Psoas muscle (tissue), 8 donors: ENCODE results near the gene BID. TPM values are rescaled to one million over a fixed set of nuclear protein-coding genes. Genes with fewer than 3 reads are reported as not detected.

Source experiments
- ATAC-seq, 4 donors: fragments of 200-7000 bp; cut with Tn5 transposase; one replicate each; pipeline ENCODE4 v1.9.1; 2020; ENCODE audit warnings: moderate library complexity in 3 of 4, mild to moderate bottlenecking in 2 of 4
- DNase-seq, 2 donors: peaks; one replicate each; pipeline ENCODE4 v3.0.0-alpha.2; 2020
- H3K27ac ChIP-seq: fragments of 200-600 bp; one replicate; pipeline ENCODE4 v1.8.0; 2022
- H3K27me3 ChIP-seq, 3 donors: fragments of 200-600 bp in 1 of 3; one replicate each; pipeline versions ENCODE4 v1.6.1 to v1.8.0; 2013 to 2022; ENCODE audit warnings: low read length in 2 of 3, mild to moderate bottlenecking in 2 of 3, moderate library complexity in 1 of 3; ENCODE audit not compliant: insufficient read depth in 3 of 3
- H3K36me3 ChIP-seq, 2 donors: fragments of 200-600 bp in 1 of 2; one replicate each; pipeline versions ENCODE4 v1.6.1 to v1.8.0; 2013 to 2022; ENCODE audit warnings: low read depth in 1 of 2, mild to moderate bottlenecking in 1 of 2, moderate library complexity in 1 of 2; ENCODE audit not compliant: insufficient read depth in 1 of 2
- H3K4me1 ChIP-seq: fragments of 200-600 bp; one replicate; pipeline ENCODE4 v1.8.0; 2022
- H3K4me3 ChIP-seq: fragments of 200-600 bp; one replicate; pipeline ENCODE4 v1.8.0; 2022; ENCODE audit warnings: mild to moderate bottlenecking
- H3K9me3 ChIP-seq: fragments of 200-600 bp; one replicate; pipeline ENCODE4 v1.8.0; 2022
- WGBS, 3 donors: extraction: QIAGEN DNeasy Blood & Tissue Kit; methylation state at CpG; one replicate each; pipeline versions ENCODE4 v1.1.6 to v1.1.7; 2013; 5-methylcytosine and 5-hydroxymethylcytosine counted together
- intact Hi-C, 2 donors: fragments of 100-400 bp; cut with DNase I; formaldehyde crosslinking; loops; one replicate each; pipeline versions ENCODE4 v1.11.0 to v1.14.2; 2022
- polyA plus RNA-seq, 3 donors: library from polyadenylated mRNA; stranded (reverse); fragments of 200-250 nt; gene quantifications; one replicate each; pipeline ENCODE4 v1.2.3, GENCODE V29; 2013
- total RNA-seq, 4 donors: library from RNA; stranded (reverse); fragmentation: NEBNext Ultra II Directional in 2 of 4; extraction: Animal tissue kit (Norgen Biotek cat#: 25700) in 2 of 4; gene quantifications; one replicate each; pipeline versions ENCODE4 v1.2.1 to v1.2.4, GENCODE V29; 2021 to 2023
- TF ChIP-seq, protein P1 (sequence below): fragments of 200-600 bp; IDR thresholded peaks from one replicate; pipeline ENCODE4 v1.8.0; 2022; ENCODE audit warnings: antibody characterized with exemption
- donor health status: healthy with polysubstance abuse.
- donor health status: DM: no; HTN: no; CAD: no; lungs with moderate emphysema.
- donor health status: Bipolar disorder and iron deficiency.
- donor health status: healthy.
- donor health status: DM: yes; HTN: yes; CAD: no.
- donor health status: DM: no; HTN: no; CAD: no.
- donor health status: DM: no; HTN: no; CAD: no.
- donor health status: DM: yes; HTN: yes; CAD: no.

Gene BID
- total and polyA plus RNA-seq, 7 donors, result 5.6 to 27.4 (median 9.9) TPM

DNA sequence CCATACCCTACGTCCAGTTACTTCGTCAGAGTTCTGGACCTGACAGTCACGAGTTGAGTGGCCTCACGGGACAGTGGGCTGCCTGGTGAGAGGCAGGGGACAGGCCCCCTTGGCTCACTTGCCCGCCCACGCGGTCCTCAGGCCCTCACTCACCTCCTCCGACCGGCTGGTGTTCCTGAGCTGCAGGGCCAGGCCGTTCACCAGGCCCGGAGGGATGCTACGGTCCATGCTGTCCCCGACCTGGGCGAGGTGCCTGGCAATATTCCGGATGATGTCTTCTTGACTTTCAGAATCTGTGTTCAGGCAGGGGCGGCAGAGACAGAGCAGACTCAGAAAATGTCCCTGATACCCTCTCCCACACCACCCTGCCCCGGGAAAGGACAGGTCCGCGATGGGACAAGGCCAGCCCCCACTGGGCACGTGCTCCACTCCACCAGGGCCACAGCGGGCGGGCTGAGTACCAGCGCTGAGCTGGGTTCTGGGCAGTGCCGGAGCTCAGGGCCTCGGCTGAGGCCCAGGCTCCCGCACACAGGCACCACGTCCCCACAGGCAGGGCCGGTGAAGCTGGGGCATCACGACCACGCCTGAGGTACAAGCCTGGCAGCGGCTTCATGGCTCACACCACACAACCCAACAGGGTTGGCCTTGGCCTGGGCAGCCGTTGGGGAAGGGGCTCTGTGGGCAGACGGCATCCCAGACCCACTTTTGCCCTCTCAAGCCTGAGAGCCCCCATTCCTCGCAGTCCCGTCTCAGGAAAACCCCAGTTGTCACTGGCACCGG is 34.9 kb downstream of the BID start:
- H3K27ac ChIP-seq, result no peak overlapping the region
- H3K9me3 ChIP-seq, result no peaks in the 10 kb centered on the region
- H3K27me3 ChIP-seq, result no peaks in the 10 kb centered on the region
- intact Hi-C loops, result loop anchor here in 1 of 2 donors (10.0 kb wide), 1 partner anchor 65 kb away; no protein-coding TSS in a partner anchor
- DNase-seq (no peak), ATAC-seq (no peak)
- WGBS, 3 donors, result 86 to 89% (median 88%) methylated on average over 34 to 36 of the region's 36 CpGs
- peaks cover 9% of the 10 kb centered on the region for H3K4me1 ChIP-seq
- no peak overlapping the region for H3K4me3 ChIP-seq
- peaks cover 0 to 23% of the 10 kb centered on the region in 2 donors for H3K36me3 ChIP-seq
- TF ChIP-seq, protein P1, sequence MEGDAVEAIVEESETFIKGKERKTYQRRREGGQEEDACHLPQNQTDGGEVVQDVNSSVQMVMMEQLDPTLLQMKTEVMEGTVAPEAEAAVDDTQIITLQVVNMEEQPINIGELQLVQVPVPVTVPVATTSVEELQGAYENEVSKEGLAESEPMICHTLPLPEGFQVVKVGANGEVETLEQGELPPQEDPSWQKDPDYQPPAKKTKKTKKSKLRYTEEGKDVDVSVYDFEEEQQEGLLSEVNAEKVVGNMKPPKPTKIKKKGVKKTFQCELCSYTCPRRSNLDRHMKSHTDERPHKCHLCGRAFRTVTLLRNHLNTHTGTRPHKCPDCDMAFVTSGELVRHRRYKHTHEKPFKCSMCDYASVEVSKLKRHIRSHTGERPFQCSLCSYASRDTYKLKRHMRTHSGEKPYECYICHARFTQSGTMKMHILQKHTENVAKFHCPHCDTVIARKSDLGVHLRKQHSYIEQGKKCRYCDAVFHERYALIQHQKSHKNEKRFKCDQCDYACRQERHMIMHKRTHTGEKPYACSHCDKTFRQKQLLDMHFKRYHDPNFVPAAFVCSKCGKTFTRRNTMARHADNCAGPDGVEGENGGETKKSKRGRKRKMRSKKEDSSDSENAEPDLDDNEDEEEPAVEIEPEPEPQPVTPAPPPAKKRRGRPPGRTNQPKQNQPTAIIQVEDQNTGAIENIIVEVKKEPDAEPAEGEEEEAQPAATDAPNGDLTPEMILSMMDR, result no peak

DNA sequence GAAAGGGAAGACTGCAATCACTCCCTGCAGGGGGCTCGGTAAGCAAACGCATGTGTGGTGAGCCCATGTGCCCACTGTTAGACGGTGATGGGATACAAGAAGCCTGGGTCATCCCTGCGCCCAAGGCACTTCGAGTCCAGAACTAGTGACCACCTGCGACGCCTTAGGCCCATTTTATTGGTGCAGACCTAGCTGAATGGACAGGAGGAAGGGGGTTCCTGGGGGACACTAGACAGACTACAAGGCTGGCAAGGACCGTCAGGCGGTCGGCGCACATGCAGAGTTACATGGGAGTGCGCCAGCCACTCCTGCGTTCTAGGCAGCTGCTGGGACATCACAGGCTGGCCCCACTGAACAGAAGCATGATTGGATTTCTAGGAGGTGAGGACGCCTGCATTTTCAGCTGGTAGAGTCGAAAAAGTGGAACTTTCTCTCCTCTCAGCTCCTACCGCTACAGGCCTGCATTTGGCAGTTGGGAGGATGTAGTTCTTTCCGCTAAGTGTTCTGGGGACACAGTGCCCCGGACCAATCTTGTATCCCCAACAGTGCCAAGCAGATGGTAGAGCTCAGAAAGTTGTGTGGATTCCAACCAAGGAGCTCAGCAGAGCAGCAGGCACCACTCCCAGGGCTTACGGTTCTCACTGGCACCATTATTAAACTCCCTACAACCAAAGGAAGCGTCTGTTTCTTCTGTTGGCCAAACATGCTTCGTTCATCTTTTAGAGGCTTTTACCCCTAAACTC is 35.7 kb downstream of the BID start:
- H3K27me3 ChIP-seq, result no peaks in the 10 kb centered on the region
- ATAC-seq (peak in 2 of 4 donors; percentile 9 to 13), DNase-seq (no peak)
- no peak overlapping the region for H3K27ac ChIP-seq
- intact Hi-C loops, result loop anchor here in 1 of 2 donors (10.0 kb wide), 1 partner anchor 64 kb away; no protein-coding TSS in a partner anchor
- WGBS, 3 donors, result 57 to 74% (median 62%) methylated on average over 21 of the region's 21 CpGs
- TF ChIP-seq, protein P1, result no peak
- H3K9me3 ChIP-seq, result no peaks in the 10 kb centered on the region
- H3K4me3 ChIP-seq, result no peak overlapping the region
- H3K36me3 ChIP-seq, result peaks cover 5 to 32% of the 10 kb centered on the region in 2 donors
- H3K4me1 ChIP-seq, result peaks cover 4% of the 10 kb centered on the region

DNA sequence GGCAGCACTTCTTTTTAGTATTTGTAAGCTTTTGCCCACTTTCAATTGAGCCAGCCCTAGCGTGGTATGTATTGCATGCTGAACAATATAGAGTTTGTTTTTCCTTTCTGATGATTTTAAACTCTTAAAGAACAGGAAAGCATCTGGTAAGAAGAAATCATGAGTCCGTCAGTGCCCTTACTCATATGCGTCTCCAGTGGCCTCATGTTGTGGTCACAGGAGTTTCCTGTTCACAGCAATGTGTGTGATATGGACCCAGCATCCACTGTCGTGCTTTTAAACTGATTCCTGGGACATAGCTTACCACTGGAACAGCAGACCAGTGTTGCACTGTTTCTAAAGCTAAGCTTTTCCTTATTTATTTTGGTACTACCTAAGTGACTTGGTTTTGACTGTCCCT is 40.1 kb downstream of the BID start:
- WGBS, 3 donors, result 75 to 81% (median 77%) methylated on average over 4 of the region's 4 CpGs
- H3K27ac ChIP-seq, result no peak overlapping the region
- no peaks in the 10 kb centered on the region for H3K9me3 ChIP-seq
- H3K36me3 ChIP-seq, result peaks cover 13 to 75% of the 10 kb centered on the region in 2 donors
- TF ChIP-seq, protein P1, result no peak
- ATAC-seq, result no peak
- intact Hi-C loops, result loop anchor here in 1 of 2 donors (10.0 kb wide), 1 partner anchor 59 kb away; no protein-coding TSS in a partner anchor
- H3K4me3 ChIP-seq, result no peak overlapping the region
- H3K27me3 ChIP-seq, result no peaks in the 10 kb centered on the region
- H3K4me1 ChIP-seq, result no peaks in the 10 kb centered on the region
- no peak for DNase-seq

DNA sequence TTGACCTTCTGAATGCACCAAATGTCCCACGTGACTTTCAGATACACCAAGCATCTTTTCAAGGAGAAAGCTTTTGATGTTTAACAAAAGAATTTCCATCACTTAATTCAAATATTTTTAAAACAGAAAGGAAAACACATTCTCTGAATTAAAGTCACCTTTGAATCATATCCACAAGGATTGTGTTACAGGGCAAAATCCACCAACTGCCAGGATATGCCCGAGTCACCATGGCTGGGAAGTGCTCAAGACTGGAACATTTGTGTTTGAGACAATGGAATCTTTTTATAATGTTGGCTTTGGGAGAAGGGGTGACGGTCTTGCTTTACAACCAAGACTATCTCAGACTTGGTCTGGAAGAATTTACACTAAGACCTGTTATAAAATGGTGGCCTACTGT is 40.8 kb downstream of the BID start:
- H3K4me1 ChIP-seq, result no peaks in the 10 kb centered on the region
- H3K36me3 ChIP-seq, result peaks cover 13 to 82% of the 10 kb centered on the region in 2 donors
- H3K27me3 ChIP-seq, result no peaks in the 10 kb centered on the region
- TF ChIP-seq, protein P1, result no peak
- no peak for ATAC-seq
- no peaks in the 10 kb centered on the region for H3K9me3 ChIP-seq
- WGBS, 3 donors, result 57 to 71% (median 63%) methylated on average over 3 of the region's 3 CpGs
- no peak for DNase-seq
- no peak overlapping the region for H3K4me3 ChIP-seq
- no peak overlapping the region for H3K27ac ChIP-seq
- intact Hi-C loops, result loop anchor here in 1 of 2 donors (10.0 kb wide), 1 partner anchor 59 kb away; no protein-coding TSS in a partner anchor
